Liver (tissue), 9 donors: ENCODE results near the gene ETS1. TPM values are rescaled to one million over a fixed set of nuclear protein-coding genes. Genes with fewer than 3 reads are reported as not detected.

Experiments
- DNase-seq: peaks from one replicate; pipeline ENCODE4 v3.0.0-alpha.2; 2017; ENCODE audit warnings: low spot score
- H3K27ac ChIP-seq, 2 donors: one replicate each; pipeline ENCODE4 v1.7.0; 2013; ENCODE audit warnings: inconsistent platforms in 2 of 2, low read length in 2 of 2, control low read depth in 1 of 2, low read depth in 1 of 2, mild to moderate bottlenecking in 1 of 2
- H3K27me3 ChIP-seq, 4 donors: one replicate each; pipeline versions ENCODE4 v1.6.1 to v1.7.0; 2013; ENCODE audit warnings: low read length in 3 of 4, inconsistent platforms in 1 of 4, mild to moderate bottlenecking in 1 of 4, moderate library complexity in 1 of 4; ENCODE audit not compliant: control insufficient read depth in 4 of 4, insufficient read depth in 4 of 4
- H3K36me3 ChIP-seq, 4 donors: one replicate each; pipeline versions ENCODE4 v1.6.1 to v1.7.0; 2013; ENCODE audit warnings: low read length in 3 of 4, mild to moderate bottlenecking in 3 of 4, low read depth in 1 of 4, moderate library complexity in 1 of 4; ENCODE audit not compliant: control insufficient read depth in 4 of 4, insufficient read depth in 3 of 4
- H3K4me1 ChIP-seq, 4 donors: one replicate each; pipeline versions ENCODE4 v1.6.1 to v1.7.0; 2013; ENCODE audit warnings: low read length in 3 of 4, mild to moderate bottlenecking in 3 of 4, moderate library complexity in 1 of 4; ENCODE audit not compliant: control insufficient read depth in 4 of 4, insufficient read depth in 4 of 4
- H3K4me3 ChIP-seq, 3 donors: one replicate each; pipeline versions ENCODE4 v1.6.1 to v1.7.0; 2013; ENCODE audit warnings: low read length in 3 of 3, control low read depth in 1 of 3, low read depth in 1 of 3, mild to moderate bottlenecking in 1 of 3
- H3K9ac ChIP-seq, 2 donors: one replicate each; pipeline ENCODE4 v1.7.0; 2013; ENCODE audit warnings: low read length in 2 of 2, mild to moderate bottlenecking in 2 of 2, moderate library complexity in 2 of 2, control low read depth in 1 of 2, low read depth in 1 of 2
- H3K9me3 ChIP-seq, 4 donors: one replicate each; pipeline versions ENCODE4 v1.6.1 to v1.7.0; 2013; ENCODE audit warnings: low read length in 3 of 4; ENCODE audit not compliant: control insufficient read depth in 4 of 4
- ATF3 ChIP-seq: IDR thresholded peaks from 2 replicates; pipeline ENCODE4 v1.6.1; 2016; ENCODE audit warnings: antibody characterized with exemption
- CTCF ChIP-seq: fragments of 150-350 bp; IDR thresholded peaks from 2 replicates; pipeline ENCODE4 v1.5.1; 2017; ENCODE audit warnings: improper control_type of control experiment, low read depth, low read length; ENCODE audit not compliant: missing input control
- EGR1 ChIP-seq, 2 donors: IDR thresholded peaks; 2 replicates each; pipeline ENCODE4 v1.6.1; 2016 to 2018; ENCODE audit warnings: antibody characterized with exemption in 2 of 2, low read depth in 2 of 2
- FOXA1 ChIP-seq: IDR thresholded peaks from 2 replicates; pipeline ENCODE4 v1.6.1; 2016; ENCODE audit warnings: antibody characterized with exemption
- FOXA2 ChIP-seq: IDR thresholded peaks from 2 replicates; pipeline ENCODE4 v1.6.1; 2016; ENCODE audit warnings: antibody characterized with exemption
- GABPA ChIP-seq, 2 donors: IDR thresholded peaks in 1 of 2; conservative IDR thresholded peaks in 1 of 2; 2 replicates each; pipeline ENCODE4 v1.6.1; 2016; ENCODE audit warnings: antibody characterized with exemption in 2 of 2, mild to moderate bottlenecking in 1 of 2, moderate library complexity in 1 of 2
- HNF4A ChIP-seq, 2 donors: conservative IDR thresholded peaks; 2 replicates each; pipeline ENCODE4 v1.6.1; 2016; ENCODE audit warnings: antibody characterized with exemption in 2 of 2, mild to moderate bottlenecking in 2 of 2
- HNF4G ChIP-seq: IDR thresholded peaks from 2 replicates; pipeline ENCODE4 v1.6.1; 2016; ENCODE audit warnings: antibody characterized with exemption
- JUND ChIP-seq, 2 donors: IDR thresholded peaks; 2 replicates each; pipeline ENCODE4 v1.6.1; 2016; ENCODE audit warnings: antibody characterized with exemption in 2 of 2
- MAX ChIP-seq: IDR thresholded peaks from 2 replicates; pipeline ENCODE4 v1.6.1; 2016; ENCODE audit warnings: antibody characterized with exemption
- NR2F2 ChIP-seq: IDR thresholded peaks from 2 replicates; pipeline ENCODE4 v1.6.1; 2016; ENCODE audit warnings: antibody characterized with exemption
- RAD21 ChIP-seq, 2 donors: IDR thresholded peaks; 2 replicates each; pipeline ENCODE4 v1.6.1; 2016; ENCODE audit warnings: antibody characterized with exemption in 2 of 2, mild to moderate bottlenecking in 2 of 2
- REST ChIP-seq: IDR thresholded peaks from 2 replicates; pipeline ENCODE4 v1.6.1; 2016; ENCODE audit warnings: antibody characterized with exemption, mild to moderate bottlenecking
- RXRA ChIP-seq, 2 donors: IDR thresholded peaks; 2 replicates each; pipeline ENCODE4 v1.6.1; 2017 to 2018; ENCODE audit warnings: antibody characterized with exemption in 2 of 2, mild to moderate bottlenecking in 1 of 2
- SP1 ChIP-seq: IDR thresholded peaks from 2 replicates; pipeline ENCODE4 v1.6.1; 2018; ENCODE audit warnings: antibody characterized with exemption, mild to moderate bottlenecking
- TAF1 ChIP-seq: conservative IDR thresholded peaks from 2 replicates; pipeline ENCODE4 v1.6.1; 2016; ENCODE audit warnings: antibody characterized with exemption, mild to moderate bottlenecking
- YY1 ChIP-seq: IDR thresholded peaks from 2 replicates; pipeline ENCODE4 v1.6.1; 2016; ENCODE audit warnings: antibody characterized with exemption, mild to moderate bottlenecking
- ZBTB33 ChIP-seq: IDR thresholded peaks from 2 replicates; pipeline ENCODE4 v1.6.1; 2016; ENCODE audit warnings: antibody characterized with exemption
- WGBS: extraction: QIAGEN DNeasy Blood & Tissue Kit; methylation state at CpG from one replicate; pipeline ENCODE4 v1.1.7; 2013; 5-methylcytosine and 5-hydroxymethylcytosine counted together
- polyA plus RNA-seq, 2 donors: library from polyadenylated mRNA; stranded (reverse) in 1 of 2; unstranded in 1 of 2; fragments of 200-250 nt in 1 of 2; fragments of >200 nt in 1 of 2; fragmentation: Nextera tagmentation in 1 of 2; extraction: Ambion mirVana in 1 of 2; gene quantifications; one replicate each; pipeline versions ENCODE4 v1.2.1 to v1.2.3, GENCODE V29; 2013 to 2015
- total RNA-seq, 2 donors: library from RNA; depleted of rRNA; stranded (reverse); fragments of >200 nt; gene quantifications; one replicate each; pipeline ENCODE4 v1.2.3, GENCODE V29; 2014
- donor health status: healthy.
- donor health status: healthy.
- donor health status: healthy.
- donor health status: healthy.
- donor health status: healthy.

Gene ETS1
- total and polyA plus RNA-seq, 4 donors = 4.8 to 30.0 (median 20.3) TPM

GRCh38 chr11:128594226-128594625 lies 6.9 kb upstream of the ETS1 start:
- Histone ChIP-seq H3K27me3 (peaks cover 0 to 9% (median under 1%) of the 10 kb centered on the region in 4 donors), H3K4me3 (no peak overlapping the region), H3K9ac (no peak overlapping the region), H3K36me3 (no peaks in the 10 kb centered on the region), H3K9me3 (no peaks in the 10 kb centered on the region), H3K4me1 (no peaks in the 10 kb centered on the region), H3K27ac (no peak overlapping the region)
- TF ChIP-seq EGR1 (IDR thresholded peaks at IDR 0.05; ENCODE audit: low read depth in 2 of 2) (no peak), ATF3 (no peak), RXRA (IDR thresholded peaks at IDR 0.05) (no peak)
- no peak for DNase-seq
- 64% methylated on average over 1 of the region's 1 CpG for WGBS

- Histone ChIP-seq H3K27ac (no peak overlapping the region), H3K9me3 (no peaks in the 10 kb centered on the region), H3K4me1 (no peaks in the 10 kb centered on the region), H3K27me3 (peaks cover 0 to 9% (median 2%) of the 10 kb centered on the region in 4 donors), H3K9ac (no peak overlapping the region), H3K4me3 (no peak overlapping the region), H3K36me3 (no peaks in the 10 kb centered on the region)
- 46% methylated on average over 4 of the region's 4 CpGs for WGBS
- DNase-seq = no peak
- TF ChIP-seq FOXA2 = no peak
- TF ChIP-seq HNF4G = no peak
- TF ChIP-seq TAF1 = no peak
- no peak for TF ChIP-seq ZBTB33
- no peak for TF ChIP-seq RAD21 (IDR thresholded peaks at IDR 0.05)
- TF ChIP-seq JUND (IDR thresholded peaks at IDR 0.05) = no peak
- no peak for TF ChIP-seq MAX
- no peak for TF ChIP-seq NR2F2
- TF ChIP-seq EGR1 (IDR thresholded peaks at IDR 0.05; ENCODE audit: low read depth in 2 of 2) = no peak
- no peak for TF ChIP-seq FOXA1
- TF ChIP-seq RXRA (IDR thresholded peaks at IDR 0.05) = no peak
- TF ChIP-seq HNF4A (conservative IDR thresholded peaks at IDR 0.05) = no peak
- TF ChIP-seq REST = no peak
- TF ChIP-seq CTCF = no peak
- no peak for TF ChIP-seq GABPA (IDR thresholded peaks at IDR 0.05 in 1 of 2, conservative IDR thresholded peaks at IDR 0.05 in 1 of 2)
- no peak for TF ChIP-seq SP1
- no peak for TF ChIP-seq ATF3
- no peak for TF ChIP-seq YY1
Observed at GRCh38 chr11:128593281-128593680, 5.9 kb upstream of the ETS1 start.
